Ascending aorta (tissue), 2 donors: ENCODE results near the gene RAD51B. TPM values are rescaled to one million over a fixed set of nuclear protein-coding genes. Genes with fewer than 3 reads are reported as not detected.

Source experiments
- DNase-seq, 2 donors: peaks; one replicate each; pipeline ENCODE4 v3.0.0-alpha.2; 2019; ENCODE audit warnings: low spot score in 2 of 2
- H3K27ac ChIP-seq, 2 donors: fragments of 200-600 bp; sonication (generic); one replicate each; pipeline ENCODE4 v1.5.1; 2016 to 2017; ENCODE audit warnings: mild to moderate bottlenecking in 1 of 2
- H3K27me3 ChIP-seq: fragments of 200-600 bp; sonication (generic); one replicate; pipeline ENCODE4 v1.5.1; 2017
- H3K36me3 ChIP-seq, 2 donors: fragments of 200-600 bp; sonication (generic); one replicate each; pipeline ENCODE4 v1.5.1; 2016
- H3K4me1 ChIP-seq, 2 donors: fragments of 200-600 bp; sonication (generic); one replicate each; pipeline ENCODE4 v1.5.1; 2016 to 2017; ENCODE audit warnings: mild to moderate bottlenecking in 1 of 2
- H3K4me3 ChIP-seq, 2 donors: fragments of 200-600 bp; sonication (generic); one replicate each; pipeline ENCODE4 v1.5.1; 2016 to 2017; ENCODE audit warnings: mild to moderate bottlenecking in 1 of 2
- H3K9me3 ChIP-seq, 2 donors: fragments of 200-600 bp; sonication (generic); one replicate each; pipeline ENCODE4 v1.5.1; 2016
- CTCF ChIP-seq, 3 experiments: fragments of 200-600 bp in 2 of 3; fragments of 450-650 bp in 1 of 3; sonication (generic) in 2 of 3; IDR thresholded peaks; one replicate each; pipeline ENCODE4 v1.5.1; 2016 to 2019; ENCODE audit warnings: antibody characterized with exemption in 3 of 3, mild to moderate bottlenecking in 1 of 3, moderate library complexity in 1 of 3
- intact Hi-C: fragments of 100-400 bp; cut with DNase I; formaldehyde crosslinking; loops from one replicate; pipeline ENCODE4 v1.15.1; 2023
- total RNA-seq: library from RNA; depleted of rRNA; stranded (reverse); fragments of >200 nt; gene quantifications from one replicate; pipeline ENCODE4 v1.1.0, GENCODE V29; 2016

RAD51B gene
- total RNA-seq, 1 donor from 2014 or later, result not detected

GRCh38 chr14:67957946-67958345, 138.4 kb downstream of the RAD51B start:
- Histone ChIP-seq H3K27me3 (no peaks in the 10 kb centered on the region), H3K27ac (no peak overlapping the region), H3K9me3 (no peaks in the 10 kb centered on the region), H3K4me3 (no peak overlapping the region), H3K4me1 (no peaks in the 10 kb centered on the region), H3K36me3 (no peaks in the 10 kb centered on the region)
- intact Hi-C loops, result no loop called here
- no peak for DNase-seq
- TF ChIP-seq CTCF (IDR thresholded peaks at IDR 0.05), result no peak

GRCh38 chr14:67961676-67962075, 142.1 kb downstream of the RAD51B start:
- no peak for DNase-seq
- Histone ChIP-seq H3K4me3 (no peak overlapping the region), H3K36me3 (no peaks in the 10 kb centered on the region), H3K4me1 (peaks cover 0 to 6% of the 10 kb centered on the region in 2 donors), H3K9me3 (no peaks in the 10 kb centered on the region), H3K27me3 (no peaks in the 10 kb centered on the region), H3K27ac (no peak overlapping the region)
- TF ChIP-seq CTCF (IDR thresholded peaks at IDR 0.05), result no peak
- intact Hi-C loops, result no loop called here

- Histone ChIP-seq H3K36me3 (no peaks in the 10 kb centered on the region), H3K4me1 (peaks cover 0 to 6% of the 10 kb centered on the region in 2 donors), H3K4me3 (no peak overlapping the region), H3K9me3 (no peaks in the 10 kb centered on the region), H3K27me3 (no peaks in the 10 kb centered on the region), H3K27ac (no peak overlapping the region)
- TF ChIP-seq CTCF (IDR thresholded peaks at IDR 0.05), result no peak
- intact Hi-C loops, result no loop called here
- no peak for DNase-seq
These were observed 142.7 kb downstream of the RAD51B start for GRCh38 chr14:67962215-67962644.

GRCh38 chr14:67963545-67963944, 144.0 kb downstream of the RAD51B start:
- Histone ChIP-seq H3K4me1 (peaks cover 0 to 6% of the 10 kb centered on the region in 2 donors), H3K27ac (no peak overlapping the region), H3K36me3 (no peaks in the 10 kb centered on the region), H3K27me3 (no peaks in the 10 kb centered on the region), H3K4me3 (peak overlapping the region in 1 of 2 donors; percentile 33), H3K9me3 (no peaks in the 10 kb centered on the region)
- intact Hi-C loops, result no loop called here
- no peak for DNase-seq
- TF ChIP-seq CTCF (IDR thresholded peaks at IDR 0.05), result no peak

GRCh38 chr14:67963960-67964812, 144.6 kb downstream of the RAD51B start:
- peaks cover 0 to 6% of the 10 kb centered on the region in 2 donors for H3K4me1 ChIP-seq
- H3K9me3 ChIP-seq, result no peaks in the 10 kb centered on the region
- DNase-seq, result no peak
- H3K27ac ChIP-seq, result no peak overlapping the region
- no peaks in the 10 kb centered on the region for H3K36me3 ChIP-seq
- intact Hi-C loops, result no loop called here
- TF ChIP-seq CTCF (IDR thresholded peaks at IDR 0.05), result no peak
- H3K4me3 ChIP-seq, result peak overlapping the region; percentile 1 to 33
- no peaks in the 10 kb centered on the region for H3K27me3 ChIP-seq
